IMR-90 (cell line): ENCODE results near the gene FAM171A1. TPM values are rescaled to one million over a fixed set of nuclear protein-coding genes. Genes with fewer than 3 reads are reported as not detected.

Experiments used
- ATAC-seq: fragments of 200-7000 bp; cut with Tn5 transposase; 2 replicates; pipeline ENCODE4 v1.9.1; 2020; ENCODE audit warnings: low read depth, mild to moderate bottlenecking, moderate library complexity
- BruUV-seq: library from RNA; stranded (reverse); fragments of 400-500 nt; replicated peaks from 2 replicates; lab custom pipeline; 2021; lab: Mats Ljungman, UMichigan
- CTCF ChIA-PET: fragments of 300-600 bp; formaldehyde crosslinking; extraction: SDS; loops from one replicate; lab custom pipeline; 2021; ENCODE audit warnings: antibody characterized with exemption; lab: Yijun Ruan, JAX
- POLR2A ChIA-PET: fragments of 300-600 bp; sonication (Branson Sonifier 250); formaldehyde crosslinking; loops from one replicate; lab custom pipeline; 2022; ENCODE audit warnings: antibody characterized with exemption; ENCODE audit not compliant: unreplicated experiment; lab: Charles Lee
- DNase-seq: peaks from one replicate; pipeline ENCODE4 v3.0.0; 2013
- H2AFZ ChIP-seq: replicated peaks from 2 replicates; pipeline ENCODE3; 2013; ENCODE audit warnings: low read length, mild to moderate bottlenecking; ENCODE audit not compliant: poor library complexity
- H2AK5ac ChIP-seq: 2 replicates; pipeline ENCODE4 v1.6.1; 2013; ENCODE audit warnings: low read depth, low read length, inconsistent platforms
- H2AK9ac ChIP-seq: replicated peaks from 2 replicates; pipeline ENCODE3; 2013; ENCODE audit warnings: mild to moderate bottlenecking, low read depth, low read length, moderate library complexity; ENCODE audit not compliant: poor library complexity
- H2BK120ac ChIP-seq: 2 replicates; pipeline ENCODE4 v1.6.1; 2013; ENCODE audit warnings: low read depth, low read length, inconsistent platforms
- H2BK15ac ChIP-seq: 3 replicates; pipeline ENCODE4 v1.6.1; 2013; ENCODE audit warnings: low read depth, low read length, inconsistent platforms
- H2BK20ac ChIP-seq: 2 replicates; pipeline ENCODE4 v1.6.1; 2013; ENCODE audit warnings: low read depth, mild to moderate bottlenecking, inconsistent platforms, low read length, moderate library complexity
- H2BK5ac ChIP-seq: 2 replicates; pipeline ENCODE4 v1.6.1; 2013; ENCODE audit warnings: mild to moderate bottlenecking, low read depth, low read length, inconsistent platforms; ENCODE audit not compliant: poor library complexity, severe bottlenecking
- H3K14ac ChIP-seq: replicated peaks from 2 replicates; pipeline ENCODE4 v1.6.1; 2013; ENCODE audit warnings: low read depth, low read length, inconsistent platforms
- H3K18ac ChIP-seq: 2 replicates; pipeline ENCODE4 v1.6.1; 2013; ENCODE audit warnings: low read depth, low read length, control low read depth
- H3K23ac ChIP-seq: 2 replicates; pipeline ENCODE4 v1.6.1; 2013; ENCODE audit warnings: low read depth, low read length, inconsistent platforms
- H3K27ac ChIP-seq: 2 replicates; pipeline ENCODE4 v1.5.1; 2013; ENCODE audit warnings: mild to moderate bottlenecking, control low read depth, low read length; ENCODE audit not compliant: insufficient read depth
- H3K27me3 ChIP-seq: 2 replicates; pipeline ENCODE4 v1.6.1; 2013; ENCODE audit warnings: low read length; ENCODE audit not compliant: control insufficient read depth, insufficient read depth
- H3K36me3 ChIP-seq: 2 replicates; pipeline ENCODE4 v1.6.1; 2013; ENCODE audit warnings: low read length, mixed read lengths; ENCODE audit not compliant: control insufficient read depth, insufficient read depth
- H3K4ac ChIP-seq: 2 replicates; pipeline ENCODE4 v1.6.1; 2013; ENCODE audit warnings: low read depth, low read length, inconsistent platforms
- H3K4me1 ChIP-seq: 2 replicates; pipeline ENCODE4 v1.6.1; 2013; ENCODE audit warnings: low read length, mixed read lengths; ENCODE audit not compliant: control insufficient read depth, insufficient read depth
- H3K4me2 ChIP-seq: 2 replicates; pipeline ENCODE4 v1.6.1; 2013; ENCODE audit warnings: low read depth, mild to moderate bottlenecking, control low read depth, low read length, moderate library complexity
- H3K4me3 ChIP-seq: 2 replicates; pipeline ENCODE4 v1.5.1; 2013; ENCODE audit warnings: low read depth, mild to moderate bottlenecking, control low read depth, low read length, moderate library complexity; ENCODE audit not compliant: insufficient read depth
- H3K56ac ChIP-seq: 2 replicates; pipeline ENCODE4 v1.6.1; 2013; ENCODE audit warnings: low read length, inconsistent platforms; ENCODE audit not compliant: insufficient read depth; ENCODE audit errors: extremely low read depth
- H3K79me1 ChIP-seq, 2 experiments: 2 replicates each; pipeline ENCODE4 v1.6.1; 2013; ENCODE audit warnings: low read length in 2 of 2, inconsistent platforms in 1 of 2, low read depth in 1 of 2
- H3K9ac ChIP-seq: 2 replicates; pipeline ENCODE4 v1.6.1; 2013; ENCODE audit warnings: low read depth, low read length, control low read depth
- H3K9me1 ChIP-seq: 2 replicates; pipeline ENCODE4 v1.6.1; 2013; ENCODE audit warnings: low read length, inconsistent platforms; ENCODE audit not compliant: insufficient read depth
- H3K9me3 ChIP-seq: 2 replicates; pipeline ENCODE4 v1.6.1; 2013; ENCODE audit warnings: low read length; ENCODE audit not compliant: control insufficient read depth, insufficient read depth
- H4K20me1 ChIP-seq: 2 replicates; pipeline ENCODE4 v1.6.1; 2013; ENCODE audit warnings: low read length, inconsistent platforms; ENCODE audit not compliant: insufficient read depth
- H4K5ac ChIP-seq: 2 replicates; pipeline ENCODE4 v1.6.1; 2013; ENCODE audit warnings: mild to moderate bottlenecking, low read depth, low read length, control low read depth
- H4K8ac ChIP-seq, 2 experiments: 2 replicates each; pipeline ENCODE4 v1.6.1; 2013; ENCODE audit warnings: low read depth in 2 of 2, low read length in 2 of 2, control low read depth in 1 of 2, inconsistent platforms in 1 of 2
- H4K91ac ChIP-seq: 2 replicates; pipeline ENCODE4 v1.6.1; 2013; ENCODE audit warnings: low read depth, low read length, inconsistent platforms; ENCODE audit not compliant: insufficient read depth
- CHD1 ChIP-seq: IDR thresholded peaks from 2 replicates; pipeline ENCODE4 v1.6.1; 2012; ENCODE audit warnings: low read depth, low read length, improper control_type of control experiment
- MXI1 ChIP-seq: IDR thresholded peaks from 2 replicates; pipeline ENCODE4 v1.6.1; 2012; ENCODE audit warnings: low read depth, mild to moderate bottlenecking, low read length, moderate library complexity, borderline replicate concordance
- WGBS, 2 experiments: methylation state at CpG; one replicate each; pipeline versions ENCODE4 v1.1.5 to v1.1.7; 2013; ENCODE audit warnings: missing lambda C conversion rate in 2 of 2; ENCODE audit not compliant: insufficient read length in 1 of 2; ENCODE audit errors: extremely low coverage in 2 of 2; 5-methylcytosine and 5-hydroxymethylcytosine counted together
- dilution Hi-C: fragments of 300-500 bp; cut with HindIII; formaldehyde crosslinking; loops from one replicate; pipeline ENCODE4 v1.14.3; 2018; ENCODE audit warnings: low sequenced_read_pairs; ENCODE audit not compliant: unreplicated experiment
- in situ Hi-C: fragments of 300-500 bp; cut with MboI; formaldehyde crosslinking; loops from 3 replicates; pipeline ENCODE4 v1.14.3; 2019; ENCODE audit warnings: low sequenced_read_pairs, inconsistent platforms, mixed read lengths
- intact Hi-C: fragments of 100-400 bp; cut with micrococcal nuclease; formaldehyde crosslinking; loops from 2 replicates; pipeline ENCODE4 v1.10.0; 2022
- polyA plus RNA-seq, 3 experiments: library from polyadenylated mRNA; depleted of rRNA; stranded (reverse); fragments of >200 nt; gene quantifications; 2 replicates each; pipeline ENCODE4 v1.2.3, GENCODE V29; 2012; ENCODE audit warnings: low replicate concordance in 1 of 3
- total RNA-seq: library from RNA; depleted of rRNA; stranded (reverse); fragments of >200 nt; gene quantifications from 2 replicates; pipeline ENCODE4 v1.2.3, GENCODE V29; 2012

Gene FAM171A1
- total and polyA plus RNA-seq, 2 of the 4 experiments (the other 2 are of a cell fraction) = 20.3 to 30.6 TPM

DNA sequence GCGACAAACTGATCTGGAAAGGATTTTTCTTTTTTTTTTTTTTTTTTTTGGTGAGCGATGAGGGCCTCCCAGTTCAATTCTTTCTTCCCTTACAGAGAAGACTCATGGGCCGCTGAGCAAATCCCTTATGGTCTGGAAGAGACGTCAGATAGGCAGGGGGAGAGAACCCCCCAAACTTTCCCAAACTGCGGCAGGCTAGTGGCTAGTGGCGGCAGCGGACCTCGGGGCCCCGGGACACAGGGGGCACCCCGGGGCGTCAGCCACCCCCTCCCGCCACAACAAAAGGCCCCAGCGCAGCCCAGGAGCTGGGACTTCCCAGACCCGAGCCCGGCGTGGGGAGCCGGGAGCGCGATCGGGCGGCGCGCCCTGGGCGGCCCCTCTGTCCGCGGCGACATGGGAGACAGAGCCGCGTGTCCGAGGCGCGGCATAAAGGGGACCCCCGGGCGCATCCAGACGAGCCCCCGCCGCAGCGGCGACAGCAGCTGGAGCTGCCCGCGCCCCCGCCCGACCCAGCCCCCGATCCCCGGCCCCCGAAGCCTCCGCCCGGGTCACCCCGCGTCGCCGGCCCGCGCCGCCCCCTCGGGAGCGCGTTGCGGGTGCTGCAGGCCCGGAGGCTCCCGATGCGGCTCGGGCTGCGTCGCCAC is 755 bp downstream of the FAM171A1 start:
- Histone ChIP-seq H3K27me3 (peaks cover 5% of the 10 kb centered on the region), H3K9me3 (no peaks in the 10 kb centered on the region), H4K91ac (no peak overlapping the region; the same call in 1 of the 2 replicates), H2BK120ac (peak overlapping the region; percentile 42; the same call in 1 of the 2 replicates), H3K4me2 (peak overlapping the region; percentile 92), H2BK20ac (no peak overlapping the region), H3K79me1 (peaks cover 12 to 26% of the 10 kb centered on the region in 2 experiments), H3K9ac (peak overlapping the region; percentile 54), H3K4me1 (0 out of 2 replicates have a peak, but pooled peaks cover 2% of the 10 kb centered on the region), H3K27ac (peak overlapping the region; percentile 5; the same call in 1 of the 2 replicates), H2BK15ac (no peak overlapping the region), H2AFZ (peak overlapping the region; percentile 95), H3K36me3 (no peaks in the 10 kb centered on the region; the same call in 1 of the 2 replicates), H3K4me3 (peak overlapping the region; percentile 91), H3K18ac (no peak overlapping the region), H3K4ac (peak overlapping the region; percentile 72), H2AK5ac (no peak overlapping the region), H4K20me1 (peaks cover 11% of the 10 kb centered on the region; the same call in 1 of the 2 replicates), H3K14ac (peak overlapping the region; percentile 50; the same call in 1 of the 2 replicates), H3K23ac (peak overlapping the region; percentile 11), H2BK5ac (no peak overlapping the region), H3K9me1 (no peaks in the 10 kb centered on the region), H4K8ac (peak overlapping the region in 1 of 2 experiments; percentile 64; a peak in 1 of 4 replicates), H2AK9ac (peak overlapping the region; percentile 62), H4K5ac (no peak overlapping the region), H3K56ac (peak overlapping the region; percentile 16; the same call in 1 of the 2 replicates)
- POLR2A ChIA-PET = no interaction called here
- no TSS peak for BruUV-seq
- CTCF ChIA-PET = interaction anchor here (0.6 to 1.3 kb wide), 6 partner anchors 17 to 159 kb away, joined by 3 to 7 read pairs (median 4); no protein-coding TSS in a partner anchor
- DNase-seq (peak; percentile 16), ATAC-seq (peak; percentile 64)
- intact Hi-C loops (loop anchor here (2.0 to 5.0 kb wide), 3 partner anchors 160 to 263 kb away; no protein-coding TSS in a partner anchor), dilution Hi-C loops (no loop called here), in situ Hi-C loops (no loop called here)
- WGBS, 2 experiments = 0% methylated on average over 5 of the region's 65 CpGs; no CpG with 5 or more reads in 1 of the 2 experiments
- peak; percentile 15; the same call in 1 of the 2 replicates for TF ChIP-seq MXI1
- TF ChIP-seq CHD1 = no peak
